Immature natural killer cell (primary cell): ENCODE measurements around the gene PEX5. TPM values are rescaled to one million over a fixed set of nuclear protein-coding genes. Genes with fewer than 3 reads are reported as not detected.
"Not testable (repeated sequence)": the region's sequence is repeated elsewhere in the genome, so short reads cannot be mapped to it uniquely, and the experiment has no call there.

ENCODE experiments used
- DNase-seq, 3 donors: peaks; one replicate each; pipeline ENCODE4 v3.0.0; 2022; ENCODE audit warnings: mixed read lengths in 1 of 3
- H3K27ac Mint-ChIP-seq, 6 donors: one replicate each; pipeline ENCODE4 v1.8.0; 2020; ENCODE audit warnings: mixed read lengths in 6 of 6, mild to moderate bottlenecking in 5 of 6, inconsistent platforms in 4 of 6, moderate library complexity in 3 of 6
- H3K27me3 Mint-ChIP-seq, 3 donors: one replicate each; pipeline ENCODE4 v1.8.0; 2020 to 2021; ENCODE audit warnings: low read depth in 3 of 3, mild to moderate bottlenecking in 3 of 3, mixed read lengths in 3 of 3, moderate library complexity in 3 of 3, inconsistent platforms in 1 of 3
- H3K36me3 Mint-ChIP-seq, 3 donors: one replicate each; pipeline ENCODE4 v1.8.0; 2020; ENCODE audit warnings: mixed read lengths in 3 of 3, inconsistent platforms in 2 of 3, mild to moderate bottlenecking in 2 of 3
- H3K4me1 Mint-ChIP-seq, 2 donors: one replicate each; pipeline ENCODE4 v1.8.0; 2020; ENCODE audit warnings: inconsistent platforms in 2 of 2, mild to moderate bottlenecking in 2 of 2, mixed read lengths in 2 of 2, moderate library complexity in 1 of 2
- H3K4me3 Mint-ChIP-seq, 5 donors: one replicate each; pipeline ENCODE4 v1.8.0; 2020; ENCODE audit warnings: mild to moderate bottlenecking in 5 of 5, mixed read lengths in 5 of 5, inconsistent platforms in 3 of 5, moderate library complexity in 3 of 5
- H3K9me3 Mint-ChIP-seq, 6 donors: one replicate each; pipeline ENCODE4 v1.8.0; 2020; ENCODE audit warnings: mild to moderate bottlenecking in 6 of 6, mixed read lengths in 6 of 6, inconsistent platforms in 4 of 6, moderate library complexity in 3 of 6
- polyA plus RNA-seq, 3 donors: library from polyadenylated mRNA; unstranded; fragments of 300-500 nt; fragmentation: Illumina TruSeq; gene quantifications; one replicate each; pipeline ENCODE4 v1.2.3, GENCODE V29; 2021

The PEX5 gene
- polyA plus RNA-seq, 3 donors from 2014 or later, result 11.9 to 22.6 (median 17.1) TPM

- H3K27ac Mint-ChIP-seq, result no peak overlapping the region
- H3K4me1 Mint-ChIP-seq, result no peaks in the 10 kb centered on the region
- no peak overlapping the region for H3K4me3 Mint-ChIP-seq
- peaks cover 0 to 2% (median 1%) of the 10 kb centered on the region in 3 donors for H3K27me3 Mint-ChIP-seq
- H3K9me3 Mint-ChIP-seq, result peaks cover 0 to 11% (median 5%) of the 10 kb centered on the region in 6 donors
- peaks cover 53 to 67% (median 66%) of the 10 kb centered on the region in 3 donors for H3K36me3 Mint-ChIP-seq
- no peak for DNase-seq
Measured at GRCh38 chr12:7209958-7210357, 20.5 kb downstream of the PEX5 start.

GRCh38 chr12:7210642-7211151 lies 21.2 kb downstream of the PEX5 start:
- H3K27ac Mint-ChIP-seq, result no peak overlapping the region
- H3K9me3 Mint-ChIP-seq, result peaks cover 0 to 11% (median 5%) of the 10 kb centered on the region in 6 donors
- peaks cover 53 to 62% (median 60%) of the 10 kb centered on the region in 3 donors for H3K36me3 Mint-ChIP-seq
- no peak overlapping the region for H3K4me3 Mint-ChIP-seq
- H3K4me1 Mint-ChIP-seq, result no peaks in the 10 kb centered on the region
- no peak for DNase-seq
- H3K27me3 Mint-ChIP-seq, result peaks cover 0 to 2% (median 1%) of the 10 kb centered on the region in 3 donors

GRCh38 chr12:7212678-7213077 lies 23.2 kb downstream of the PEX5 start:
- Mint-ChIP-seq H3K36me3 (peaks cover 39 to 45% (median 44%) of the 10 kb centered on the region in 3 donors), H3K4me1 (no peaks in the 10 kb centered on the region), H3K4me3 (no peak overlapping the region), H3K27me3 (peaks cover 0 to 2% (median 1%) of the 10 kb centered on the region in 3 donors), H3K9me3 (peaks cover 0 to 11% (median 5%) of the 10 kb centered on the region in 6 donors), H3K27ac (no peak overlapping the region)
- DNase-seq, result no peak

GRCh38 chr12:7213745-7214144 lies 24.3 kb downstream of the PEX5 start:
- H3K27me3 Mint-ChIP-seq, DNase-seq, H3K4me3 Mint-ChIP-seq, H3K27ac Mint-ChIP-seq, H3K4me1 Mint-ChIP-seq: not testable (repeated sequence)
- peaks cover 0 to 11% (median 5%) of the 10 kb centered on the region in 6 donors for H3K9me3 Mint-ChIP-seq
- H3K36me3 Mint-ChIP-seq, result peaks cover 34 to 36% (median 35%) of the 10 kb centered on the region in 3 donors

GRCh38 chr12:7217475-7218069 lies 28.1 kb downstream of the PEX5 start:
- H3K9me3 Mint-ChIP-seq, result peaks cover 0 to 7% (median 1%) of the 10 kb centered on the region in 6 donors
- no peak overlapping the region for H3K27ac Mint-ChIP-seq
- H3K36me3 Mint-ChIP-seq, result peaks cover 3 to 4% (median 4%) of the 10 kb centered on the region in 3 donors
- H3K4me3 Mint-ChIP-seq, result no peak overlapping the region
- DNase-seq, result no peak
- no peaks in the 10 kb centered on the region for H3K4me1 Mint-ChIP-seq
- no peaks in the 10 kb centered on the region for H3K27me3 Mint-ChIP-seq

GRCh38 chr12:7219599-7220243 lies 30.2 kb downstream of the PEX5 start:
- Mint-ChIP-seq H3K27ac (no peak overlapping the region), H3K36me3 (no peaks in the 10 kb centered on the region), H3K4me3 (no peak overlapping the region), H3K4me1 (no peaks in the 10 kb centered on the region), H3K27me3 (no peaks in the 10 kb centered on the region), H3K9me3 (no peaks in the 10 kb centered on the region)
- DNase-seq, result peak; percentile 53 to 69 (median 59)

GRCh38 chr12:7221486-7221885 lies 32.0 kb downstream of the PEX5 start:
- DNase-seq, result no peak
- Mint-ChIP-seq H3K27me3 (peaks cover 0 to 4% (median 0%) of the 10 kb centered on the region in 3 donors), H3K4me3 (no peak overlapping the region), H3K36me3 (no peaks in the 10 kb centered on the region), H3K9me3 (no peaks in the 10 kb centered on the region), H3K27ac (no peak overlapping the region), H3K4me1 (no peaks in the 10 kb centered on the region)

GRCh38 chr12:7229741-7230140 lies 40.3 kb downstream of the PEX5 start:
- H3K4me1 Mint-ChIP-seq, result no peaks in the 10 kb centered on the region
- no peak for DNase-seq
- no peak overlapping the region for H3K4me3 Mint-ChIP-seq
- H3K27me3 Mint-ChIP-seq, result peaks cover 2 to 27% (median 8%) of the 10 kb centered on the region in 3 donors
- no peaks in the 10 kb centered on the region for H3K36me3 Mint-ChIP-seq
- no peak overlapping the region for H3K27ac Mint-ChIP-seq
- H3K9me3 Mint-ChIP-seq, result no peaks in the 10 kb centered on the region

- H3K27ac Mint-ChIP-seq, result no peak overlapping the region
- no peaks in the 10 kb centered on the region for H3K36me3 Mint-ChIP-seq
- no peak overlapping the region for H3K4me3 Mint-ChIP-seq
- peaks cover 2 to 15% (median 2%) of the 10 kb centered on the region in 3 donors for H3K27me3 Mint-ChIP-seq
- peaks cover 0 to 13% (median 0%) of the 10 kb centered on the region in 6 donors for H3K9me3 Mint-ChIP-seq
- H3K4me1 Mint-ChIP-seq, result no peaks in the 10 kb centered on the region
- no peak for DNase-seq
Measured at GRCh38 chr12:7241404-7242005, 52.0 kb downstream of the PEX5 start.

- Mint-ChIP-seq H3K9me3 (peaks cover 0 to 13% (median 0%) of the 10 kb centered on the region in 6 donors), H3K36me3 (no peaks in the 10 kb centered on the region)
- DNase-seq, result no peak
Measured at GRCh38 chr12:7242176-7243101, 53.0 kb downstream of the PEX5 start.

GRCh38 chr12:7251328-7251996 lies 62.0 kb downstream of the PEX5 start:
- H3K36me3 Mint-ChIP-seq, DNase-seq, H3K4me1 Mint-ChIP-seq, H3K4me3 Mint-ChIP-seq, H3K27ac Mint-ChIP-seq, H3K9me3 Mint-ChIP-seq: not testable (repeated sequence)
- H3K27me3 Mint-ChIP-seq, result peaks cover 0 to 12% (median 4%) of the 10 kb centered on the region in 3 donors

More at GRCh38 chr12:7242176-7243101, 53.0 kb downstream of the PEX5 start:
- Mint-ChIP-seq H3K4me1 (no peaks in the 10 kb centered on the region), H3K27me3 (peaks cover 2 to 15% (median 5%) of the 10 kb centered on the region in 3 donors), H3K27ac (no peak overlapping the region), H3K4me3 (no peak overlapping the region)

- H3K27ac Mint-ChIP-seq, result no peak overlapping the region
- H3K4me1 Mint-ChIP-seq, result no peaks in the 10 kb centered on the region
- H3K27me3 Mint-ChIP-seq, result peaks cover 0 to 9% (median 5%) of the 10 kb centered on the region in 3 donors
- peaks cover 0 to 2% (median under 1%) of the 10 kb centered on the region in 6 donors for H3K9me3 Mint-ChIP-seq
- no peak overlapping the region for H3K4me3 Mint-ChIP-seq
- DNase-seq, result no peak
- H3K36me3 Mint-ChIP-seq, result no peaks in the 10 kb centered on the region
Measured at GRCh38 chr12:7259060-7259459, 69.6 kb downstream of the PEX5 start.
